ENCODE data around the gene KLLN.

The KLLN gene

GRCh38 chr10:87863053-87863943 lies at the start of gene KLLN, which contains the start of gene PTEN:
KLLN (minus strand) TSS chr10:87863533; CDS start chr10:87862487, 1,046 bp downstream.
PTEN (plus strand) TSS chr10:87863625; CDS start chr10:87864470, 845 bp downstream.
- TF ChIP-seq NFIC (IDR thresholded peaks at IDR 0.05) (no peak), TAF1 (IDR thresholded peaks at IDR 0.05; ENCODE audit: low read depth) (peak; percentile 99), ZBTB7A (IDR thresholded peaks at IDR 0.05; ENCODE audit: low read depth) (peak; percentile 28; the same call in 1 of the 2 replicates), CREB1 (IDR thresholded peaks at IDR 0.05; ENCODE audit: low read depth) (no peak), USF1 (IDR thresholded peaks at IDR 0.05) (peak; percentile 77), REST (IDR thresholded peaks at IDR 0.05; ENCODE audit: low read depth) (0 out of 2 replicates have a peak, but pooled peaks have one; percentile 1), FOXM1 (IDR thresholded peaks at IDR 0.05; ENCODE audit: borderline replicate concordance, low read depth) (no peak), TCF12 (IDR thresholded peaks at IDR 0.05; ENCODE audit: low read depth) (peak; percentile 74; the same call in 1 of the 2 replicates), TEAD4 (IDR thresholded peaks at IDR 0.05) (peak; percentile 53; the same call in 1 of the 2 replicates), MAX (IDR thresholded peaks at IDR 0.05) (peak; percentile 53; the same call in 1 of the 2 replicates), EP300 (IDR thresholded peaks at IDR 0.05; ENCODE audit: borderline replicate concordance) (peak; percentile 60; the same call in 1 of the 2 replicates), CEBPB (IDR thresholded peaks at IDR 0.05) (no peak), EGR1 (IDR thresholded peaks at IDR 0.05) (peak; percentile 40), RAD21 (IDR thresholded peaks at IDR 0.05; ENCODE audit: low read depth) (no peak), YY1 (IDR thresholded peaks at IDR 0.05; ENCODE audit: low read depth) (peak; percentile 93)

GRCh38 chr10:87896216-87896615 lies 32.9 kb upstream of the KLLN start:
- no peak for TF ChIP-seq CREB1 (IDR thresholded peaks at IDR 0.05; ENCODE audit: low read depth)
- no peak for TF ChIP-seq YY1 (IDR thresholded peaks at IDR 0.05; ENCODE audit: low read depth)
- no peak for TF ChIP-seq TAF1 (IDR thresholded peaks at IDR 0.05; ENCODE audit: low read depth)
- TF ChIP-seq REST (IDR thresholded peaks at IDR 0.05; ENCODE audit: low read depth), result no peak
- TF ChIP-seq TEAD4 (IDR thresholded peaks at IDR 0.05), result no peak
- TF ChIP-seq EGR1 (IDR thresholded peaks at IDR 0.05), result no peak
- TF ChIP-seq ZBTB7A (IDR thresholded peaks at IDR 0.05; ENCODE audit: low read depth), result no peak
- TF ChIP-seq CEBPB (IDR thresholded peaks at IDR 0.05), result no peak
- TF ChIP-seq USF1 (IDR thresholded peaks at IDR 0.05), result no peak
- no peak for TF ChIP-seq TCF12 (IDR thresholded peaks at IDR 0.05; ENCODE audit: low read depth)
- no peak for TF ChIP-seq MAX (IDR thresholded peaks at IDR 0.05)
- TF ChIP-seq EP300 (IDR thresholded peaks at IDR 0.05; ENCODE audit: borderline replicate concordance), result no peak
- no peak for TF ChIP-seq FOXM1 (IDR thresholded peaks at IDR 0.05; ENCODE audit: borderline replicate concordance, low read depth)

- no peak for TF ChIP-seq EGR1 (IDR thresholded peaks at IDR 0.05)
- no peak for TF ChIP-seq CEBPB (IDR thresholded peaks at IDR 0.05)
- no peak for TF ChIP-seq ZBTB7A (IDR thresholded peaks at IDR 0.05; ENCODE audit: low read depth)
- TF ChIP-seq NFIC (IDR thresholded peaks at IDR 0.05), result no peak
- no peak for TF ChIP-seq MAX (IDR thresholded peaks at IDR 0.05)
- no peak for TF ChIP-seq FOXM1 (IDR thresholded peaks at IDR 0.05; ENCODE audit: borderline replicate concordance, low read depth)
- TF ChIP-seq USF1 (IDR thresholded peaks at IDR 0.05), result no peak
- TF ChIP-seq TCF12 (IDR thresholded peaks at IDR 0.05; ENCODE audit: low read depth), result no peak
- no peak for TF ChIP-seq RAD21 (IDR thresholded peaks at IDR 0.05; ENCODE audit: low read depth)
- TF ChIP-seq TAF1 (IDR thresholded peaks at IDR 0.05; ENCODE audit: low read depth), result no peak
- no peak for TF ChIP-seq REST (IDR thresholded peaks at IDR 0.05; ENCODE audit: low read depth)
- TF ChIP-seq EP300 (IDR thresholded peaks at IDR 0.05; ENCODE audit: borderline replicate concordance), result no peak
- TF ChIP-seq CREB1 (IDR thresholded peaks at IDR 0.05; ENCODE audit: low read depth), result no peak
Observed at GRCh38 chr10:87895430-87895829, 32.1 kb upstream of the KLLN start.
